Measurements from ENCODE around the gene PHLPP1.

The PHLPP1 gene

DNA sequence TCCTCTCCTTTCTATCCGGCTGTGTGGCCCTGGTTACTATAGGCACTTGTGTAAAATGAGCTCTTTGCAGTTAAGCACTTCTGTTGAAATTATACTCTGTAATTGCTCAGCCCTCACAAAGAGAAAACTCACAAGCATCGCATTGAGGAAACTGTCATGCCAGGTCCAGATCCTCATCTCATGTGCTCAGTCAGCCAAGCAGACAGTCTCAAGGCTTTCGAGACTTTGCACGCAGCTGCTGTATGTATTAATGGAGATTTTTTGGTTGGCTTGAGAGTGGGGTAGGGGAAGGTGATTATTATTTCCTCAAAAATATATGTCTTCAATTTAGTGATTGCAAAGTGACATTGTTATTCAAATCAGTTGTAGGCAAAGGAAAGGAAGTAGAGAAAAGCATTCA, 33.0 kb upstream of the PHLPP1 start:
- no peak for DNase-seq
- intact Hi-C loops (cut with DNase I; ENCODE audit: low total_unique reads), result no loop called here
- no peaks in the 10 kb centered on the region for H3K4me1 ChIP-seq
- peaks cover 0 to 2% (median 0%) of the 10 kb centered on the region in 3 donors for H3K9me3 ChIP-seq
- no peak overlapping the region for H3K4me3 ChIP-seq
- H3K27ac ChIP-seq, result no peak overlapping the region
- TF ChIP-seq, protein P1, sequence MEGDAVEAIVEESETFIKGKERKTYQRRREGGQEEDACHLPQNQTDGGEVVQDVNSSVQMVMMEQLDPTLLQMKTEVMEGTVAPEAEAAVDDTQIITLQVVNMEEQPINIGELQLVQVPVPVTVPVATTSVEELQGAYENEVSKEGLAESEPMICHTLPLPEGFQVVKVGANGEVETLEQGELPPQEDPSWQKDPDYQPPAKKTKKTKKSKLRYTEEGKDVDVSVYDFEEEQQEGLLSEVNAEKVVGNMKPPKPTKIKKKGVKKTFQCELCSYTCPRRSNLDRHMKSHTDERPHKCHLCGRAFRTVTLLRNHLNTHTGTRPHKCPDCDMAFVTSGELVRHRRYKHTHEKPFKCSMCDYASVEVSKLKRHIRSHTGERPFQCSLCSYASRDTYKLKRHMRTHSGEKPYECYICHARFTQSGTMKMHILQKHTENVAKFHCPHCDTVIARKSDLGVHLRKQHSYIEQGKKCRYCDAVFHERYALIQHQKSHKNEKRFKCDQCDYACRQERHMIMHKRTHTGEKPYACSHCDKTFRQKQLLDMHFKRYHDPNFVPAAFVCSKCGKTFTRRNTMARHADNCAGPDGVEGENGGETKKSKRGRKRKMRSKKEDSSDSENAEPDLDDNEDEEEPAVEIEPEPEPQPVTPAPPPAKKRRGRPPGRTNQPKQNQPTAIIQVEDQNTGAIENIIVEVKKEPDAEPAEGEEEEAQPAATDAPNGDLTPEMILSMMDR (IDR thresholded peaks at IDR 0.05), result no peak
- no peaks in the 10 kb centered on the region for H3K27me3 ChIP-seq
- no peaks in the 10 kb centered on the region for H3K36me3 ChIP-seq

DNA sequence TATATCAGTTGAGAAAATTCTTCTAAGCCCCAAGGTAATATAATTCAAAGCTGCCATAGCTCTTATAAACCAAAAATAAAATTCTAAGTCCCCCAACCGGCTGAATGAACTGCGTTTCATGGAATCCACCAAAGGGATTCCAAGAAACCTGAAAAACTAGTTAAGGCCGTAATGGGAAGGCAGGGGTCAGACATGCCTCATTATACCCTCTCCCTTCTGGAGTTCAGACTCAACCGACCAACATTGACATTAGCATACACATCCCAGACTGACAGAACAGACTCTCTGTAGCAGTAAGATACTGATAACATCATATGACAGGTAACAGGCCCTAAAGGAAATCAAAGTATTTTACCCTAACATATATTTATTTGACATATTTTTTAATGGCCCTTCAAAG, 31.4 kb upstream of the PHLPP1 start:
- intact Hi-C loops (cut with DNase I; ENCODE audit: low total_unique reads), result no loop called here
- no peak overlapping the region for H3K27ac ChIP-seq
- TF ChIP-seq, protein P1 (IDR thresholded peaks at IDR 0.05), result no peak
- H3K4me3 ChIP-seq, result no peak overlapping the region
- H3K4me1 ChIP-seq, result no peaks in the 10 kb centered on the region
- DNase-seq, result no peak
- no peaks in the 10 kb centered on the region for H3K36me3 ChIP-seq
- no peaks in the 10 kb centered on the region for H3K27me3 ChIP-seq
- peaks cover 0 to 11% (median 4%) of the 10 kb centered on the region in 3 donors for H3K9me3 ChIP-seq

DNA sequence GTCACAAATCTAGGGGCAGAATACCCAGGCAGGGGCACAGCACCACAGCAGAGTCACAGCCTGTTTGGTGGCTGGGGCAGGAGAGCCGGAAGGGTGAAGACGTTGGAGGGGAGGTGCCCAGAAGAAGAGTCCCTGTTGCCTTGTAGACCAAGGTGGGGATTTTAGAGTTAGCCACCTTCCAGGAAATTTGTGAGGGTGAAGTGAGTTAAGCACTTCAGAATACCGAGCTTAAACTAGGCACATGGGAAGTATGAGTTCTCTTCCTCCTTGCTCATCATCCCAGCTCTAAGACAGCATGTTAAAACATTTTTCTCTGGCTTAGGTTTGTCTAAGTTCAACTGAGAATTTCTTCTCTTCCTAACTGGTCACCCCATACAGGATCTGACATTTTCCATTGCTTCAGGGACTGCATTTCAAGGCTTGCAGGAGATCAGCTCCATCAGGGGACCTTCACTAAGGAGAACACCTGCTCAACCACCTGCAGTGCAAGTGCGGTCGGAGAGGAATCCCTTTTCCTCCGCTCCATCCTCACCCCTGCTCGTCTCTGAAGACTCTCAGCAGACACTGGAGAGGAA, 26.5 kb upstream of the PHLPP1 start:
- Histone ChIP-seq H3K4me1 (no peaks in the 10 kb centered on the region), H3K27me3 (no peaks in the 10 kb centered on the region), H3K36me3 (no peaks in the 10 kb centered on the region), H3K9me3 (peaks cover 0 to 11% (median 7%) of the 10 kb centered on the region in 3 donors), H3K4me3 (no peak overlapping the region), H3K27ac (no peak overlapping the region)
- no peak for DNase-seq
- TF ChIP-seq, protein P1 (IDR thresholded peaks at IDR 0.05), result no peak
- intact Hi-C loops (cut with DNase I; ENCODE audit: low total_unique reads), result no loop called here

DNA sequence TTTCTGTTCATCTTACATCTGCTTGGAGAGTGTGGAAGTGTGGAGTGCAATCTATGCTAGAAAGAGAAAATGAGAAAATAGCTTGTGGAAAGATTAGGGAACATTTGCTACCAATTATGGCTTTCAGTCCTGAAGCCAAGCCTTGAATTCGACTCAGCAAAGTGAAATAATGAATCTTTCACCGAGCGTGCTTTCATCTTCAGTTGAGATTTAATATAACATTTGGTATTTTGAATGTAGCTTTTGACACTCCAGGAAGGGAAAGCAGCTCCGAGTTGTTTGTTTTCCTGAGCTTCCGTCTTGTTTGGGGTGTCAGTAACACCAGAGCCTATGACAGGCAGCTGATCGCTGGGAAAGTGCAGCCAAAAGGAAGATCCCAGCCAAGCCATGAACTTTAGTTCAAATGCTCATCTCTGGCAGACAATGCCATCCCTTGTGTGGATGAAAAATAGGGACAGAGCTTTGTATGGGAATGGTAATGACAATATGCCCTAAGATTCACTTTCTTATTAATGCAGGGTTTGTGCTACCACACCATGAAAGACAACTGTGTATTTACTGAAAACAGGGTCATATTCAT, 25.0 kb upstream of the PHLPP1 start:
- intact Hi-C loops (cut with DNase I; ENCODE audit: low total_unique reads), result no loop called here
- Histone ChIP-seq H3K27me3 (no peaks in the 10 kb centered on the region), H3K4me3 (no peak overlapping the region)

DNA sequence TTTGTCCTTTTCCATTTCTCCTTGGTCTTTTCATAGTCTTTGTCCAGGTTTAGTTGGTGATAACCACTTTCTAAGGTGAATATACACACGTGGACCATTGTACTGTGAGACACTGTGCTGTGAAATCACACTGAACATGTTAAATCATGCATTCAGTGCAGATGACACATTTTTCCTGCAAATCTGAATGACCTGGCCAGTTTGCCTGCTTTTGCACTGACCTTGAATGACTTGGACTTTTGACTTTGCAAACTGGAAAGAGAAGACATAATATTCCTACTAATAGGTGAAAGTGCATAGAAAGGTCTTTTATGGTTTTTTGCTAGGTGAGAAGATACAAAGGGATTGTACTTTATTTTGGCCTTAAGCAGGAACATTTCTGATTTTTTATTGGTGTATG, 21.7 kb upstream of the PHLPP1 start:
- TF ChIP-seq, protein P1 (IDR thresholded peaks at IDR 0.05), result no peak
- Histone ChIP-seq H3K36me3 (no peaks in the 10 kb centered on the region), H3K9me3 (peaks cover 0 to 6% (median 0%) of the 10 kb centered on the region in 3 donors), H3K4me3 (no peak overlapping the region), H3K27me3 (no peaks in the 10 kb centered on the region), H3K4me1 (no peaks in the 10 kb centered on the region), H3K27ac (no peak overlapping the region)
- intact Hi-C loops (cut with DNase I; ENCODE audit: low total_unique reads), result no loop called here
- no peak for DNase-seq

More for the DNA sequence above, 25.0 kb upstream of the PHLPP1 start:
- H3K36me3 ChIP-seq, result no peaks in the 10 kb centered on the region
- peaks cover 0 to 11% (median 7%) of the 10 kb centered on the region in 3 donors for H3K9me3 ChIP-seq
- TF ChIP-seq, protein P1 (IDR thresholded peaks at IDR 0.05), result no peak
- no peaks in the 10 kb centered on the region for H3K4me1 ChIP-seq
- H3K27ac ChIP-seq, result no peak overlapping the region
- no peak for DNase-seq
